PC-9 (cell line): ENCODE results near the gene ZNF804A. TPM values are rescaled to one million over a fixed set of nuclear protein-coding genes. Genes with fewer than 3 reads are reported as not detected.
"Not testable (repeated sequence)": the region's sequence is repeated elsewhere in the genome, so short reads cannot be mapped to it uniquely, and the experiment has no call there.

Source experiments
- BruUV-seq: library from RNA; stranded (reverse); fragments of 400-500 nt; replicated peaks from 2 replicates; lab custom pipeline; 2021; lab: Mats Ljungman, UMichigan
- CTCF ChIA-PET: fragments of 300-600 bp; sonication (Branson Sonifier 250); formaldehyde crosslinking; loops from one replicate; lab custom pipeline; 2022; ENCODE audit warnings: antibody characterized with exemption; lab: Charles Lee
- POLR2A ChIA-PET: fragments of 300-600 bp; sonication (Branson Sonifier 250); formaldehyde crosslinking; loops from one replicate; lab custom pipeline; 2022; ENCODE audit warnings: antibody characterized with exemption; ENCODE audit not compliant: unreplicated experiment; lab: Charles Lee
- DNase-seq, 2 experiments: peaks; one replicate each; pipeline versions ENCODE4 v3.0.0 to v3.0.0-alpha.2; 2015 to 2022; ENCODE audit warnings: mixed read lengths in 1 of 2
- H2AFZ ChIP-seq: fragments of 200-600 bp; sonication (generic); 2 replicates; pipeline ENCODE4 v1.8.1; 2017; ENCODE audit warnings: antibody characterized with exemption
- H3F3A ChIP-seq: fragments of 200-600 bp; sonication (generic); 2 replicates; pipeline ENCODE4 v1.8.1; 2017; ENCODE audit warnings: antibody characterized with exemption, mild to moderate bottlenecking, low read depth; ENCODE audit not compliant: insufficient read depth
- H3K27ac ChIP-seq: fragments of 200-600 bp; sonication (generic); 2 replicates; pipeline ENCODE4 v1.6.1; 2016; ENCODE audit warnings: mixed run types
- H3K27me3 ChIP-seq: fragments of 200-600 bp; sonication (generic); 2 replicates; pipeline ENCODE4 v1.6.1; 2016; ENCODE audit warnings: low read depth, mixed run types; ENCODE audit not compliant: insufficient read depth
- H3K36me3 ChIP-seq: fragments of 200-600 bp; sonication (generic); 2 replicates; pipeline ENCODE4 v1.6.1; 2016; ENCODE audit warnings: low read depth, mixed run types
- H3K4me1 ChIP-seq: fragments of 200-600 bp; sonication (generic); replicated peaks from 2 replicates; pipeline ENCODE4 v1.6.1; 2016; ENCODE audit warnings: mixed run types; ENCODE audit not compliant: insufficient read depth
- H3K4me2 ChIP-seq: fragments of 200-600 bp; sonication (generic); 2 replicates; pipeline ENCODE4 v1.6.1; 2017; ENCODE audit warnings: mixed run types
- H3K4me3 ChIP-seq: fragments of 200-600 bp; sonication (generic); 2 replicates; pipeline ENCODE4 v1.6.1; 2016; ENCODE audit warnings: mixed run types
- H3K79me2 ChIP-seq: fragments of 200-600 bp; sonication (generic); 2 replicates; pipeline ENCODE4 v1.6.1; 2017; ENCODE audit warnings: low read depth, mixed run types
- H3K9me2 ChIP-seq: fragments of 200-600 bp; sonication (generic); 2 replicates; pipeline ENCODE4 v1.8.1; 2017; ENCODE audit warnings: mild to moderate bottlenecking; ENCODE audit not compliant: insufficient read depth
- H3K9me3 ChIP-seq: fragments of 200-600 bp; sonication (generic); 2 replicates; pipeline ENCODE4 v1.8.1; 2016; ENCODE audit warnings: low read depth; ENCODE audit not compliant: insufficient read depth
- H4K20me1 ChIP-seq: fragments of 200-600 bp; sonication (generic); 2 replicates; pipeline ENCODE4 v1.8.1; 2017; ENCODE audit not compliant: insufficient read depth
- EZH2 ChIP-seq: fragments of 200-600 bp; sonication (generic); IDR thresholded peaks from 2 replicates; pipeline ENCODE4 v1.8.0; 2017; ENCODE audit warnings: antibody characterized with exemption, low read depth
- intact Hi-C: fragments of 100-400 bp; cut with micrococcal nuclease; formaldehyde crosslinking; loops from one replicate; pipeline ENCODE4 v1.10.0; 2022; ENCODE audit not compliant: unreplicated experiment
- total RNA-seq: library from RNA; stranded (reverse); gene quantifications from 2 replicates; pipeline ENCODE4 v1.2.3, GENCODE V29; 2021
- TF ChIP-seq, protein P1 (sequence below): fragments of 200-600 bp; sonication (generic); conservative IDR thresholded peaks from 2 replicates; pipeline ENCODE4 v1.6.1; 2017; ENCODE audit warnings: mixed run types, antibody characterized with exemption, mild to moderate bottlenecking, moderate library complexity

ZNF804A gene
- total RNA-seq, 1 experiment from 2014 or later = not detected

DNA sequence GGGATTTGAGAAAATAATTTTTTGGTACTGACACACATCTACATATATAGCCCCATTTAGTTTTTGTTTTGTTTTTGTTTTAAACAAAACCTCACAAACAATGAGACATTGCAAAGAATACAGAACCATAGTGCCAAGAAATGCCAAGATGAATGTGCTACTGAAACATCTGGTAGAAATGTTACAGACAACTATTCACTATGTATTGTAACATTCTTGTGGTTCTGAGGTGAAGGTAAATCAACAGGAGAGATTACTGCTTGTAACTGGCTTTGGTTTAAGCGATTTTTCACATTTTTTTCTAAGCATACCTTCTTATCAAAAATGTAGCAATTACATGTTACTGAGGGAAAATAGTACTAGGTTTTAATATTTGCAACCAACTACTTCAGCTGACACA lies 281.3 kb downstream of the ZNF804A start:
- no peak overlapping the region for H3K4me3 ChIP-seq
- DNase-seq = no peak
- H3K9me3 ChIP-seq = no peaks in the 10 kb centered on the region
- no peaks in the 10 kb centered on the region for H4K20me1 ChIP-seq
- ChIA-PET POLR2A (no interaction called here), CTCF (no interaction called here)
- no peaks in the 10 kb centered on the region for H3K4me1 ChIP-seq
- intact Hi-C loops = no loop called here
- H3K36me3 ChIP-seq = no peaks in the 10 kb centered on the region
- no peaks in the 10 kb centered on the region for H3F3A ChIP-seq
- no peak overlapping the region for H3K4me2 ChIP-seq
- no peaks in the 10 kb centered on the region for H3K9me2 ChIP-seq
- H3K27me3 ChIP-seq = no peaks in the 10 kb centered on the region
- TF ChIP-seq EZH2 = no peak
- TF ChIP-seq, protein P1, sequence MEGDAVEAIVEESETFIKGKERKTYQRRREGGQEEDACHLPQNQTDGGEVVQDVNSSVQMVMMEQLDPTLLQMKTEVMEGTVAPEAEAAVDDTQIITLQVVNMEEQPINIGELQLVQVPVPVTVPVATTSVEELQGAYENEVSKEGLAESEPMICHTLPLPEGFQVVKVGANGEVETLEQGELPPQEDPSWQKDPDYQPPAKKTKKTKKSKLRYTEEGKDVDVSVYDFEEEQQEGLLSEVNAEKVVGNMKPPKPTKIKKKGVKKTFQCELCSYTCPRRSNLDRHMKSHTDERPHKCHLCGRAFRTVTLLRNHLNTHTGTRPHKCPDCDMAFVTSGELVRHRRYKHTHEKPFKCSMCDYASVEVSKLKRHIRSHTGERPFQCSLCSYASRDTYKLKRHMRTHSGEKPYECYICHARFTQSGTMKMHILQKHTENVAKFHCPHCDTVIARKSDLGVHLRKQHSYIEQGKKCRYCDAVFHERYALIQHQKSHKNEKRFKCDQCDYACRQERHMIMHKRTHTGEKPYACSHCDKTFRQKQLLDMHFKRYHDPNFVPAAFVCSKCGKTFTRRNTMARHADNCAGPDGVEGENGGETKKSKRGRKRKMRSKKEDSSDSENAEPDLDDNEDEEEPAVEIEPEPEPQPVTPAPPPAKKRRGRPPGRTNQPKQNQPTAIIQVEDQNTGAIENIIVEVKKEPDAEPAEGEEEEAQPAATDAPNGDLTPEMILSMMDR = no peak
- BruUV-seq = no TSS peak
- no peak overlapping the region for H3K27ac ChIP-seq
- no peak overlapping the region for H2AFZ ChIP-seq
- no peaks in the 10 kb centered on the region for H3K79me2 ChIP-seq

DNA sequence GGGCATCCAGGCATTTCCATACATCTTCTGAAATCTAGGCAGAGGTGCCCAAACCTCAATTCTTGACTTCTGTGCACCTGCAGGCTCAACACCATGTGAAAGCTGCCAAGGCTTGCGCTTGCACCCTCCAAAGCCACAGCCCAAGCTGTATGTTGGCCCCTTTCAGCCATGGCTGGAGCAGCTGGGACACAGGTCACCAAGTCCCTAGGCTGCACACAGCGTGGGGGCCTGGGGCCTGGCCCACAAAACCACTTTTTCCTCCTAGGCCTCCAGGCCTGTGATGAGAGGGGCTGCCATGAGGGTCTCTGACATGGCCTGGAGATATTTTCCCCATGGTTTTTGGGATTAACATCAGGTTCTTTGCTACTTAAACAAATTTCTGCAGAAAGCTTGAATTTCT lies 288.3 kb downstream of the ZNF804A start:
- intact Hi-C loops, POLR2A ChIA-PET: not testable (repeated sequence)

DNA sequence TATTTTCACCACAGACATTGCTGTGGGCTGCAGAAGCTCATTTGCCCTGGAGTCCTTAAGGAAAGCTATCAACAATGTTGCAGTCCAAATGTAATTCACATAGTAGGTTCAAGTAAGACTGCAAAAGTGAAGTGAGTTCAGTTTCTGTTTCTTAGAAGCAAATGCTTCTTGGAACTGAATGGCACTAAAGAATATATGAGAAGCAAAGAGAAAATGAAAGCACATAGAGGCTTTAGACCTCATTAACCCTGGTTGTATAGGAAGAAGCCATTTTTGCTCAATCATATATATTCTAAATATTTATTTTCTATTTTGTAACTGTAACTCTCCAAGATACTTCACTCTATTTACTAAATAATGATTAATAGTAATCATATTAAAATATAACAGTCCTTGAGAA lies 292.0 kb downstream of the ZNF804A start:
- Histone ChIP-seq H3K4me2 (no peak overlapping the region), H3K27ac (no peak overlapping the region), H3K9me2 (no peaks in the 10 kb centered on the region), H3F3A (no peaks in the 10 kb centered on the region), H3K4me1 (no peaks in the 10 kb centered on the region), H3K27me3 (no peaks in the 10 kb centered on the region), H3K79me2 (no peaks in the 10 kb centered on the region), H3K36me3 (no peaks in the 10 kb centered on the region), H4K20me1 (no peaks in the 10 kb centered on the region), H3K4me3 (no peak overlapping the region), H3K9me3 (no peaks in the 10 kb centered on the region), H2AFZ (no peak overlapping the region)
- CTCF ChIA-PET = no interaction called here
- no peak for TF ChIP-seq EZH2
- TF ChIP-seq, protein P1 = no peak
- DNase-seq = no peak
- intact Hi-C loops = no loop called here
- no TSS peak for BruUV-seq
- POLR2A ChIA-PET = interaction anchor here (0.6 kb wide), 1 partner anchor 1343 kb away, joined by 5 read pairs; no protein-coding TSS in a partner anchor

More for the DNA sequence above, 288.3 kb downstream of the ZNF804A start:
- H3K79me2 ChIP-seq, H3K9me3 ChIP-seq, H3K36me3 ChIP-seq, H2AFZ ChIP-seq, CTCF ChIA-PET, BruUV-seq, H3K27ac ChIP-seq, DNase-seq, H4K20me1 ChIP-seq, H3K4me3 ChIP-seq, H3K4me2 ChIP-seq, H3F3A ChIP-seq, H3K4me1 ChIP-seq, H3K27me3 ChIP-seq, H3K9me2 ChIP-seq: not testable (repeated sequence)

DNA sequence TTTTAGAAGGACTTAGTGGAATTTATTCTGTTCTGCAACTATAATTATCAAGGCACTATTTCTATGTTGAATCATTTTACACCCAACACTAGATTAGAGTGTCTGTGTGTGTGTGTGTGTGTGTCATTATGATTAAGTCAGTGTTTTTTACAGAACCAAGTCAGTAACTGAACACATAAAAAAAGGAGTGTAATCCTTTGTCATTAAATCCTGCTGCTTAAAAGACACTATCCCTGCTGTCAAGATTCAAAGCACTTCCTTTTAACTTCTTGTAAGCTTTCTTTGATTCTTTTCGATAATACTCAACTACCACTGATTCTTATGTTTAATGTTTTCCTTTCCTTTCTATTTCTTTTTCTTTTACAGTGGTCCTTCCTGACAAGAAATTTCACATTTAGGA lies 306.7 kb downstream of the ZNF804A start:
- BruUV-seq = no TSS peak
- intact Hi-C loops = no loop called here
- Histone ChIP-seq H3K9me3 (no peaks in the 10 kb centered on the region), H3K27me3 (no peaks in the 10 kb centered on the region), H3K79me2 (no peaks in the 10 kb centered on the region), H2AFZ (no peak overlapping the region), H3K4me3 (no peak overlapping the region), H3F3A (no peaks in the 10 kb centered on the region), H3K4me2 (no peak overlapping the region), H3K9me2 (no peaks in the 10 kb centered on the region), H4K20me1 (no peaks in the 10 kb centered on the region), H3K4me1 (no peaks in the 10 kb centered on the region), H3K27ac (no peak overlapping the region), H3K36me3 (no peaks in the 10 kb centered on the region)
- CTCF ChIA-PET = no interaction called here
- POLR2A ChIA-PET = no interaction called here
- no peak for DNase-seq
- TF ChIP-seq, protein P1 = no peak
- no peak for TF ChIP-seq EZH2
